Gastroesophageal sphincter (tissue), 3 donors: ENCODE measurements around the gene CD300LD.
A peak's percentile ranks its signal among the peaks of the same experiment; 100 is the strongest.

ENCODE experiments used
- CTCF ChIP-seq, 4 experiments: fragments of 200-600 bp in 2 of 4; fragments of 450-650 bp in 2 of 4; sonication (generic) in 1 of 4; IDR thresholded peaks; one replicate each; pipeline ENCODE4 v1.5.1; 2017 to 2019; ENCODE audit warnings: antibody characterized with exemption in 4 of 4, mild to moderate bottlenecking in 2 of 4, moderate library complexity in 2 of 4
- POLR2A ChIP-seq, 2 donors: fragments of 450-650 bp; IDR thresholded peaks; one replicate each; pipeline ENCODE4 v1.6.1; 2017; ENCODE audit warnings: antibody characterized with exemption in 2 of 2, mild to moderate bottlenecking in 2 of 2, moderate library complexity in 1 of 2

GRCh38 chr17:74601944-74602572 lies 10.0 kb upstream of the CD300LD start:
- TF ChIP-seq CTCF (IDR thresholded peaks at IDR 0.05) = peak in 2 of 4 experiments; percentile 12 to 41
- no peak for TF ChIP-seq POLR2A (IDR thresholded peaks at IDR 0.05)
